ENCODE data around the gene RPTOR. TPM values are rescaled to one million over a fixed set of nuclear protein-coding genes. Genes with fewer than 3 reads are reported as not detected.

Gene RPTOR
- total RNA-seq, 1 experiment from 2014 or later = 25.1 TPM

DNA sequence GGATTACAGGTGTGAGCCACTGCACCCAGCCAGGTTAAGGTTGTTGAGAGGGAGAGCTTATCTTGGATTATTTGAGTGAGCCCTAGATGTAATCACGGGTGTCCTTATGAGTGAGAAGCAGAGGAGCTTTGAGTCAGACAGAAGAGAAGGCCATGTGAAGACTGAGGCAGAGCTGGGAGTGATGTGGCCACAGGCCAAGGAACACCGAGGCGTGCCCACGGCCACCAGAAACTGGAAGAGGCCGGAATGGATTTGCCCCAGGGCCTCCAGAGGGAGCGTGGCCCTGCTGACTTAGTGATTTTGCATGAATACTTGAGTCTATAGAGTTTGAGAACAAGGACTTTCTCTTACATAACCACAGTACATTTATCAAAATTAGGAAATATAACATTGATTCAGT, 137.7 kb downstream of the RPTOR start:
- no peaks in the 10 kb centered on the region; the same call in 1 of the 2 replicates for H3K79me2 ChIP-seq (ENCODE audit: insufficient read depth, low read length)
- no CpG with 5 or more reads among the region's 6 CpGs for WGBS (ENCODE audit: extremely low coverage, insufficient read length, low lambda C conversion rate)

More for the DNA sequence above, 137.7 kb downstream of the RPTOR start:
- no peaks in the 10 kb centered on the region for H3K27me3 Mint-ChIP-seq (ENCODE audit: low read depth)
- H2BK20ac ChIP-seq (ENCODE audit: low read depth, low read length, poor library complexity, severe bottlenecking) = no peak overlapping the region
- H3K14ac ChIP-seq (ENCODE audit: insufficient read depth, low read length) = no peak overlapping the region
- H4K5ac ChIP-seq (ENCODE audit: insufficient read length, low read depth, low read length) = no peak overlapping the region
- H3K4me2 ChIP-seq (ENCODE audit: insufficient read depth, insufficient read length, low read length) = no peak overlapping the region
- H3K79me1 ChIP-seq (ENCODE audit: insufficient read depth, low read depth, low read length, poor library complexity, severe bottlenecking) = no peaks in the 10 kb centered on the region
- peaks cover 21% of the 10 kb centered on the region in 2 experiments for H3K4me1 Mint-ChIP-seq
- H3K4me1 ChIP-seq (ENCODE audit: insufficient read depth, low read length) = peaks cover 5% of the 10 kb centered on the region; the same call in 1 of the 2 replicates
- DNase-seq = no peak
- H3K9me3 ChIP-seq (ENCODE audit: control insufficient read depth, low read depth, low read length) = no peaks in the 10 kb centered on the region
- H3K9me3 Mint-ChIP-seq = no peaks in the 10 kb centered on the region
- no peak overlapping the region for H2AFZ ChIP-seq (ENCODE audit: low read length)
- H2BK5ac ChIP-seq (ENCODE audit: insufficient read length, low read length) = no peak overlapping the region
- H3K23ac ChIP-seq (ENCODE audit: insufficient read length, low read depth, low read length) = no peak overlapping the region
- H3K27ac ChIP-seq (ENCODE audit: insufficient read length, low read depth, low read length) = no peak overlapping the region
- H4K91ac ChIP-seq (ENCODE audit: insufficient read length, low read depth, low read length) = no peak overlapping the region
- H3K56ac ChIP-seq (ENCODE audit: insufficient read length, low read depth, low read length) = no peak overlapping the region
- H3K27me3 ChIP-seq (ENCODE audit: insufficient read depth, low read length) = no peaks in the 10 kb centered on the region
- no peak overlapping the region for H3K9ac ChIP-seq (ENCODE audit: extremely low read depth, insufficient read length, low read length)
- no peak overlapping the region for H3K4ac ChIP-seq (ENCODE audit: low read depth, low read length)
- H3K23me2 ChIP-seq (ENCODE audit: insufficient read length, low read depth, low read length, poor library complexity, severe bottlenecking) = no peaks in the 10 kb centered on the region
- no peaks in the 10 kb centered on the region for H4K20me1 ChIP-seq (ENCODE audit: control insufficient read depth, insufficient read depth, insufficient read length)
- no peaks in the 10 kb centered on the region; a peak in 1 of 7 replicates for H3K36me3 Mint-ChIP-seq (ENCODE audit: insufficient read depth in 1 of 3, low read depth in 3 of 3)
- no peak overlapping the region for H2BK120ac ChIP-seq (ENCODE audit: low read depth, low read length, poor library complexity, severe bottlenecking)
- H3T11ph ChIP-seq (ENCODE audit: low read length) = no peak overlapping the region
- H3K4me3 Mint-ChIP-seq = no peak overlapping the region
- no peak overlapping the region for H4K8ac ChIP-seq (replicated peaks; ENCODE audit: insufficient read length, low read depth, low read length)
- no peak overlapping the region for H3K18ac ChIP-seq (ENCODE audit: insufficient read length, low read depth, low read length)
- TF ChIP-seq, protein P1, sequence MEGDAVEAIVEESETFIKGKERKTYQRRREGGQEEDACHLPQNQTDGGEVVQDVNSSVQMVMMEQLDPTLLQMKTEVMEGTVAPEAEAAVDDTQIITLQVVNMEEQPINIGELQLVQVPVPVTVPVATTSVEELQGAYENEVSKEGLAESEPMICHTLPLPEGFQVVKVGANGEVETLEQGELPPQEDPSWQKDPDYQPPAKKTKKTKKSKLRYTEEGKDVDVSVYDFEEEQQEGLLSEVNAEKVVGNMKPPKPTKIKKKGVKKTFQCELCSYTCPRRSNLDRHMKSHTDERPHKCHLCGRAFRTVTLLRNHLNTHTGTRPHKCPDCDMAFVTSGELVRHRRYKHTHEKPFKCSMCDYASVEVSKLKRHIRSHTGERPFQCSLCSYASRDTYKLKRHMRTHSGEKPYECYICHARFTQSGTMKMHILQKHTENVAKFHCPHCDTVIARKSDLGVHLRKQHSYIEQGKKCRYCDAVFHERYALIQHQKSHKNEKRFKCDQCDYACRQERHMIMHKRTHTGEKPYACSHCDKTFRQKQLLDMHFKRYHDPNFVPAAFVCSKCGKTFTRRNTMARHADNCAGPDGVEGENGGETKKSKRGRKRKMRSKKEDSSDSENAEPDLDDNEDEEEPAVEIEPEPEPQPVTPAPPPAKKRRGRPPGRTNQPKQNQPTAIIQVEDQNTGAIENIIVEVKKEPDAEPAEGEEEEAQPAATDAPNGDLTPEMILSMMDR (conservative IDR thresholded peaks at IDR 0.05) = no peak
- H2AK5ac ChIP-seq (ENCODE audit: insufficient read length, low read length) = no peak overlapping the region
- no peak overlapping the region for H2BK12ac ChIP-seq (ENCODE audit: insufficient read length, low read depth, low read length)
- H2BK15ac ChIP-seq (ENCODE audit: low read depth, low read length) = no peak overlapping the region
- no peak overlapping the region; a peak in 1 of 7 replicates for H3K27ac Mint-ChIP-seq

All from H9 (cell line).